ENCODE results near the gene KLF5.

KLF5 gene

DNA sequence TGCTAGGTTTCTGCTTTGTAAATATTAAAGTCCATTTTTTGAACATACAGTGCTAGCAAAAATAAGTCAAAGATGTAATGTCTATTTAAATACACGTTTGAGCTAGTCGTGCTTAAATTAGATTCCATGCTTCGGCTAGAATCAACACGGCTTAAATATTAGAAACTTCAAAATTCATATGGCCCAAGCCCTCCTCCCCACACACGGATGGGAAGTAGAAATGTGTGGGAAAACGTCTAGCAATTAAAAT is 816 bp upstream of the KLF5 start:
- Histone ChIP-seq H3K27me3 (ENCODE audit: control insufficient read depth in 2 of 2, insufficient read depth in 2 of 2, low read length in 2 of 2) (no peaks in the 10 kb centered on the region), H3K9ac (ENCODE audit: low read depth in 1 of 2, low read length in 2 of 2) (peak overlapping the region; percentile 77 to 85), H3K27ac (ENCODE audit: low read depth in 2 of 2, low read length in 2 of 2) (peak overlapping the region; percentile 85 to 86), H3K4me1 (ENCODE audit: control insufficient read depth in 2 of 2, insufficient read depth in 2 of 2, low read length in 2 of 2) (peaks cover 3 to 7% of the 10 kb centered on the region in 2 donors), H3K36me3 (ENCODE audit: control insufficient read depth in 2 of 2, insufficient read depth in 2 of 2, low read length in 2 of 2) (peaks cover 8 to 20% of the 10 kb centered on the region in 2 donors), H3K9me3 (ENCODE audit: control insufficient read depth in 2 of 2, low read length in 2 of 2) (no peaks in the 10 kb centered on the region), H3K4me3 (ENCODE audit: low read length in 2 of 2) (peak overlapping the region; percentile 74 to 92)

DNA sequence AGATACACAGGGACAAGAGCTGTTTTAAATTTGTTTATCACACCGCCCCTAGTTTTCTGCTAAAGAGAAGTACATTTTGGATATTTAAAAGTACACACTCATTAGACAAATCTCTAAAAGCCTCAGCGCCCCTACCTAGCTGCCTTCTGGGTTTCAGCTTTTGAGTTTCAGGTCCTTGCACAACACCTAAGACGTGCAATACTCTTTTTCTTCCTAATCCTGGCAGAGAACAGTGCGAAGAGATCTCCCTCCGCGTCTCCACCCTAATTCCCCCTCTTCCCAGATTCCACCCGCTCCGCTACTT is 421 bp upstream of the KLF5 start:
- Histone ChIP-seq H3K9me3 (ENCODE audit: control insufficient read depth in 2 of 2, low read length in 2 of 2) (no peaks in the 10 kb centered on the region), H3K27ac (ENCODE audit: low read depth in 2 of 2, low read length in 2 of 2) (peak overlapping the region; percentile 85 to 86), H3K9ac (ENCODE audit: low read depth in 1 of 2, low read length in 2 of 2) (peak overlapping the region; percentile 77 to 85), H3K36me3 (ENCODE audit: control insufficient read depth in 2 of 2, insufficient read depth in 2 of 2, low read length in 2 of 2) (peaks cover 10 to 22% of the 10 kb centered on the region in 2 donors), H3K27me3 (ENCODE audit: control insufficient read depth in 2 of 2, insufficient read depth in 2 of 2, low read length in 2 of 2) (no peaks in the 10 kb centered on the region), H3K4me1 (ENCODE audit: control insufficient read depth in 2 of 2, insufficient read depth in 2 of 2, low read length in 2 of 2) (peaks cover 3 to 7% of the 10 kb centered on the region in 2 donors), H3K4me3 (ENCODE audit: low read length in 2 of 2) (peak overlapping the region; percentile 74 to 92)

DNA sequence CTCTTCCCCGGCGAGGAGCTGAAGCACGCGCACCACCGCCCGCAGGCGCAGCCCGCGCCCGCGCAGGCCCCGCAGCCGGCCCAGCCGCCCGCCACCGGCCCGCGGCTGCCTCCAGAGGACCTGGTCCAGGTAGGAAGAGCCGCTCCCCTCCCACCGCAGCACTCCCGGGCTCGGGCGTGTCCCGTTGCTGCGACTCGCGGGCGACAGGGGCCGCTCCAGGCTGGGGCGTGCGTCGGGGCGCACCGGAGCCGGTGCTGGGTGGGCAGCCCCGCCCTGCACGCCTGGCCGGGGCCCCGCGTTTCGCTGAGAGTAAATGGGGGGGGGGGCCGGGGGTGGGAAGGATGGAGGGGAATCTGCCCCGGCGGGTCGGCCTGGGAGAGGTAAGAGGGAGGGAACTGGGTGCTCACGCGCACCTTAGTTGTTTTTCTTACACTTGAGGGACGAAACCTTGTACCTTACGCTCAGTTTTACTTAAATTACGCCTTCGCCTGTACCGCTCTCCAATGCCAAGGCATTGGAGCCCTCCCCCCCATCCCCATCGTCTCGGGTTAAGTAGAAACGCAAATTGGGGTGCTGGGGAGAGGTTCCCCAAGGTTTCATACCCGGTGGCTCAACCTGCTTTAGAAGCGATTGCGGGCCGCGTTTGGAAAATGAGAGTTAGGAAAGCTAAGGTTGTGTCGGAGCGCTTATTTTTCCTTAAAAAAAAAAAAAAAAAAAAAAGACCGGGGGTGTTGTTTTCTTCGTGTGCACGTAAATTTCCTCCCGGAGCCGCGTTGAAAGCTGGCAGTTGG is 850 bp downstream of the KLF5 start:
- H3K9me3 ChIP-seq (ENCODE audit: control insufficient read depth in 2 of 2, low read length in 2 of 2) = no peaks in the 10 kb centered on the region
- H3K9ac ChIP-seq (ENCODE audit: low read depth in 1 of 2, low read length in 2 of 2) = peak overlapping the region; percentile 86 to 93
- no peaks in the 10 kb centered on the region for H3K27me3 ChIP-seq (ENCODE audit: control insufficient read depth in 2 of 2, insufficient read depth in 2 of 2, low read length in 2 of 2)

DNA sequence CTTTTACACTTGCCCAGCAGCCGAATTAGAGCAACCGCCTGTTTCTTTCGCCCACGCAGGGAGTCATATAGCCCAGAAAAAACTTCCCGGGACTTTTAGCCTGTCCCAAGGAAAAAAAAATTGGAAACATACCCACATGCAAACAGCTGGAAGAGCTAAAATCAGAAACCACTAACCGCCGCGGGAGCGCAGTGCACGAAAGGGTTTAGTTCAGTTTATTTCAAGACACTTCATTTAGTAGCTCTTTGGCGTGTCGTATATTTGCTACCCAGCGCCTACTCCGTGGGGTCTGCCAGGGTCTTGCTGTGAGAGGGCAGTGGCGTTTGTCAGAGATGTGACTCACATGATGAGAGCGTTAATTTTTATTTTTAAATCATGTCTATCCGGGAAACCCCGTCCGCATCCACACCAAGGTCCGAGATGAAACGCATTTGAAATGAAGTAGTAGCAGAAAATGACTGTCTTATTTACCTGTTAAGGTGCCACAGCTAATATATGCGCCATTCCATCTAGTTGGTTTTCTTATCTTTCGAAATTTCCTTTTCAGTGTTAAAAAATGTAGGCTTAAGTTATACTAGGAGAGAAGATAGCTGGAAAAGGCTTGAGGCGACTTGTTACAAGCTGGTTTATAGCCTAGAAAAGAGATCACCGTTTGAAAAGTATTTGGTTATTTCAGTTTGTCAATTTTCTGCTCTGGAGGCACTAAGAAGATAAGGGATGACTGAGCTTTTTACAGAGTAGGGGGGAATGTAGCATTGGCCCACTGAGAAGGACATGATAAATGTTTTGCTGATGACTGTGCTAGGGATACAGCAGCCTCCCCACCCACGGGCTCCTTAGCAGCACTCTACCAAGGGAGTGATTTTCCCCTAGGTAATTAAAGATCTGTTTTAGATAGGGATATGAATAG is 1.7 kb downstream of the KLF5 start:
- Histone ChIP-seq H3K9ac (ENCODE audit: low read depth in 1 of 2, low read length in 2 of 2) (peak overlapping the region; percentile 86 to 93), H3K4me1 (ENCODE audit: control insufficient read depth in 2 of 2, insufficient read depth in 2 of 2, low read length in 2 of 2) (peaks cover 3 to 4% of the 10 kb centered on the region in 2 donors), H3K9me3 (ENCODE audit: control insufficient read depth in 2 of 2, low read length in 2 of 2) (no peaks in the 10 kb centered on the region), H3K36me3 (ENCODE audit: control insufficient read depth in 2 of 2, insufficient read depth in 2 of 2, low read length in 2 of 2) (peaks cover 20 to 32% of the 10 kb centered on the region in 2 donors), H3K27me3 (ENCODE audit: control insufficient read depth in 2 of 2, insufficient read depth in 2 of 2, low read length in 2 of 2) (no peaks in the 10 kb centered on the region), H3K4me3 (ENCODE audit: low read length in 2 of 2) (peak overlapping the region; percentile 74 to 90), H3K27ac (ENCODE audit: low read depth in 2 of 2, low read length in 2 of 2) (peak overlapping the region; percentile 85 to 89)

More for the DNA sequence above, 850 bp downstream of the KLF5 start:
- Histone ChIP-seq H3K36me3 (ENCODE audit: control insufficient read depth in 2 of 2, insufficient read depth in 2 of 2, low read length in 2 of 2) (peaks cover 20 to 32% of the 10 kb centered on the region in 2 donors), H3K4me3 (ENCODE audit: low read length in 2 of 2) (peak overlapping the region; percentile 74 to 90), H3K27ac (ENCODE audit: low read depth in 2 of 2, low read length in 2 of 2) (peak overlapping the region; percentile 85 to 89), H3K4me1 (ENCODE audit: control insufficient read depth in 2 of 2, insufficient read depth in 2 of 2, low read length in 2 of 2) (peaks cover 3 to 7% of the 10 kb centered on the region in 2 donors)

DNA sequence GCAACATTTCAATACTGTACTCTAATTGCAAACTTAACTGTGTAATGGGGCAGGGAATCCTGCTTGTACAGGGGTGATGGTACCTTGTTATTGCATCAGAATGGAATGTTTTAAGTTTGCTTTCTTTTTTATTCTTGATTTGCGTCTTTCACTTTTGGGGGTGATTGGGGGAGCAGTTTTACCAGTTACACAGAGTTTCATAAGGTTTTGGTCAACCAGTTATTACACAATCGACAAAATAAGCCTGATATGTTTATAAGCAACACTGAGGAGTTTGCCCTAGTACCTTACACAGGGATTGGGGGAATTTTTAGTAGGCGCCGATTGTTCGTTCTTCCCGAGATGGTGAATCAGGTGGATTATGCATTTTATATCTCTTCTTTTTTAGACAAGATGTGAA is 2.7 kb downstream of the KLF5 start:
- Histone ChIP-seq H3K4me3 (ENCODE audit: low read length in 2 of 2) (peak overlapping the region; percentile 74 to 90), H3K4me1 (ENCODE audit: control insufficient read depth in 2 of 2, insufficient read depth in 2 of 2, low read length in 2 of 2) (peaks cover 3 to 5% of the 10 kb centered on the region in 2 donors), H3K36me3 (ENCODE audit: control insufficient read depth in 2 of 2, insufficient read depth in 2 of 2, low read length in 2 of 2) (peaks cover 20 to 32% of the 10 kb centered on the region in 2 donors), H3K9me3 (ENCODE audit: control insufficient read depth in 2 of 2, low read length in 2 of 2) (no peaks in the 10 kb centered on the region), H3K27ac (ENCODE audit: low read depth in 2 of 2, low read length in 2 of 2) (peak overlapping the region; percentile 85 to 89), H3K27me3 (ENCODE audit: control insufficient read depth in 2 of 2, insufficient read depth in 2 of 2, low read length in 2 of 2) (no peaks in the 10 kb centered on the region), H3K9ac (ENCODE audit: low read depth in 1 of 2, low read length in 2 of 2) (peak overlapping the region; percentile 86 to 93)

DNA sequence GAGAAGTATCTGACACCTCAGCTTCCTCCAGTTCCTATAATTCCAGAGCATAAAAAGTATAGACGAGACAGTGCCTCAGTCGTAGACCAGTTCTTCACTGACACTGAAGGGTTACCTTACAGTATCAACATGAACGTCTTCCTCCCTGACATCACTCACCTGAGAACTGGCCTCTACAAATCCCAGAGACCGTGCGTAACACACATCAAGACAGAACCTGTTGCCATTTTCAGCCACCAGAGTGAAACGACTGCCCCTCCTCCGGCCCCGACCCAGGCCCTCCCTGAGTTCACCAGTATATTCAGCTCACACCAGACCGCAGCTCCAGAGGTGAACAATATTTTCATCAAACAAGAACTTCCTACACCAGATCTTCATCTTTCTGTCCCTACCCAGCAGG is 3.1 kb downstream of the KLF5 start:
- H3K9me3 ChIP-seq (ENCODE audit: control insufficient read depth in 2 of 2, low read length in 2 of 2) = no peaks in the 10 kb centered on the region
- H3K4me3 ChIP-seq (ENCODE audit: low read length in 2 of 2) = peak overlapping the region; percentile 74 to 90
- no peaks in the 10 kb centered on the region for H3K27me3 ChIP-seq (ENCODE audit: control insufficient read depth in 2 of 2, insufficient read depth in 2 of 2, low read length in 2 of 2)
- H3K27ac ChIP-seq (ENCODE audit: low read depth in 2 of 2, low read length in 2 of 2) = peak overlapping the region; percentile 85 to 89
- H3K9ac ChIP-seq (ENCODE audit: low read depth in 1 of 2, low read length in 2 of 2) = peak overlapping the region; percentile 86 to 93
- peaks cover 20 to 32% of the 10 kb centered on the region in 2 donors for H3K36me3 ChIP-seq (ENCODE audit: control insufficient read depth in 2 of 2, insufficient read depth in 2 of 2, low read length in 2 of 2)
- H3K4me1 ChIP-seq (ENCODE audit: control insufficient read depth in 2 of 2, insufficient read depth in 2 of 2, low read length in 2 of 2) = peaks cover 3 to 5% of the 10 kb centered on the region in 2 donors

DNA sequence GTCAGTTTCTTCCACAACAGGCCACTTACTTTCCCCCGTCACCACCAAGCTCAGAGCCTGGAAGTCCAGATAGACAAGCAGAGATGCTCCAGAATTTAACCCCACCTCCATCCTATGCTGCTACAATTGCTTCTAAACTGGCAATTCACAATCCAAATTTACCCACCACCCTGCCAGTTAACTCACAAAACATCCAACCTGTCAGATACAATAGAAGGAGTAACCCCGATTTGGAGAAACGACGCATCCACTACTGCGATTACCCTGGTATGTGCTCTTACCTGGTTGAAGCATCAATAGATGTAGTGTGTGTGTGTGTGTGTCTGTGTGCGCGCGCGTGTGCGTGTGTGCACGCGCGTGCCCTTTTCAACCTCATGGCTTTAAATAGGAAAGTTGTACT is 3.7 kb downstream of the KLF5 start:
- Histone ChIP-seq H3K9ac (ENCODE audit: low read depth in 1 of 2, low read length in 2 of 2) (peak overlapping the region; percentile 86 to 93), H3K27ac (ENCODE audit: low read depth in 2 of 2, low read length in 2 of 2) (peak overlapping the region; percentile 85 to 89), H3K4me1 (ENCODE audit: control insufficient read depth in 2 of 2, insufficient read depth in 2 of 2, low read length in 2 of 2) (peaks cover 3 to 7% of the 10 kb centered on the region in 2 donors)

DNA sequence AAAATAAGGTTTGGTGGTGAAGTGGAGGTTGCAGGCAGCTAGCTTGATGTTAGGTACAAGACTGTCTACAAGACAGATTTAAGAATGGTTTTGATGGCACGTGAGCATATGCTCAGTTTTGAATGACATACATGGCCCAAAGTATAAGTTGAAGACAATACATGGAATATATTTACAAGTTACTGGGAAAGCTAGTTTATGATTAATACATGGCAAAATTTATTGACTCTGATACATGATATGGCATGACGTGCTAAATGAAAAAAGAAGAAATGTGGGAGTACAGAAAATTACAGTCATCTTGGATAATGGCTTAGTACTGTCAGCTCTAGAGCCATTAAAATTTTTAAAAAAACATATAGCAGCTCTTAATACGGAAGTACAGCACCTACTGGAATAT is 4.4 kb downstream of the KLF5 start:
- Histone ChIP-seq H3K36me3 (ENCODE audit: control insufficient read depth in 2 of 2, insufficient read depth in 2 of 2, low read length in 2 of 2) (peaks cover 26 to 34% of the 10 kb centered on the region in 2 donors), H3K4me1 (ENCODE audit: control insufficient read depth in 2 of 2, insufficient read depth in 2 of 2, low read length in 2 of 2) (peaks cover 3 to 4% of the 10 kb centered on the region in 2 donors), H3K27me3 (ENCODE audit: control insufficient read depth in 2 of 2, insufficient read depth in 2 of 2, low read length in 2 of 2) (no peaks in the 10 kb centered on the region), H3K9me3 (ENCODE audit: control insufficient read depth in 2 of 2, low read length in 2 of 2) (no peaks in the 10 kb centered on the region), H3K27ac (ENCODE audit: low read depth in 2 of 2, low read length in 2 of 2) (peak overlapping the region; percentile 26 to 84), H3K4me3 (ENCODE audit: low read length in 2 of 2) (peak overlapping the region; percentile 74 to 90), H3K9ac (ENCODE audit: low read depth in 1 of 2, low read length in 2 of 2) (peak overlapping the region; percentile 63 to 86)

More for the DNA sequence above, 3.7 kb downstream of the KLF5 start:
- H3K4me3 ChIP-seq (ENCODE audit: low read length in 2 of 2) = peak overlapping the region; percentile 74 to 90
- H3K9me3 ChIP-seq (ENCODE audit: control insufficient read depth in 2 of 2, low read length in 2 of 2) = no peaks in the 10 kb centered on the region
- peaks cover 22 to 32% of the 10 kb centered on the region in 2 donors for H3K36me3 ChIP-seq (ENCODE audit: control insufficient read depth in 2 of 2, insufficient read depth in 2 of 2, low read length in 2 of 2)
- no peaks in the 10 kb centered on the region for H3K27me3 ChIP-seq (ENCODE audit: control insufficient read depth in 2 of 2, insufficient read depth in 2 of 2, low read length in 2 of 2)

DNA sequence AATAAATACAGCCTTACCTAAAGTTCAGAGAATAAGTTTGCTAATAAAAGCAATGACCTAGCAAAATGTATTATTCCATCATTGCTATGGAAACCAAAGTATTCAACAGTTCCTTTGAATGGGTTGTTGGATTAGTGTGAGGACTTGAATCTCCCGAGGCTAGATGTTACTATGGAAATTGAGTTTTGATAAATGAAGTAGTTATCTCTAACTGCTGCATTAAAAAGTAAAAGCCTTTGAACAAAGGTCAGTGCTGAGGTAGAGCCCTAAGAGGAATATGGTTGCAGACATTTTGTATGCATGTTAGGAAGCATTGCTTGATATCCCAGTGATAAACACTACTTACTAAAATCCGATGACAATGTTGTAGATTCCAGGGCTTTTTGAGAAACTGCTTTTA is 6.2 kb downstream of the KLF5 start:
- Histone ChIP-seq H3K4me1 (ENCODE audit: control insufficient read depth in 2 of 2, insufficient read depth in 2 of 2, low read length in 2 of 2) (peaks cover 3 to 11% of the 10 kb centered on the region in 2 donors), H3K27ac (ENCODE audit: low read depth in 2 of 2, low read length in 2 of 2) (peak overlapping the region; percentile 26 to 84), H3K9ac (ENCODE audit: low read depth in 1 of 2, low read length in 2 of 2) (peak overlapping the region in 1 of 2 donors; percentile 86), H3K36me3 (ENCODE audit: control insufficient read depth in 2 of 2, insufficient read depth in 2 of 2, low read length in 2 of 2) (peaks cover 28 to 35% of the 10 kb centered on the region in 2 donors), H3K27me3 (ENCODE audit: control insufficient read depth in 2 of 2, insufficient read depth in 2 of 2, low read length in 2 of 2) (no peaks in the 10 kb centered on the region), H3K4me3 (ENCODE audit: low read length in 2 of 2) (peak overlapping the region; percentile 36 to 90), H3K9me3 (ENCODE audit: control insufficient read depth in 2 of 2, low read length in 2 of 2) (no peaks in the 10 kb centered on the region)

Data from mucosa of rectum (tissue), 2 donors.